T-helper 2 cell treated with Interferon-gamma antibody and Interleukin-4, amounts not matched to agents 5 μg/mL and 100 μg/mL, for 36 hours (primary cell): ENCODE data around the gene BCR.
"Not testable (repeated sequence)": the region's sequence is repeated elsewhere in the genome, so short reads cannot be mapped to it uniquely, and the experiment has no call there.

Experiments
- DNase-seq: peaks from one replicate; pipeline ENCODE4 v3.0.0; 2021; ENCODE audit warnings: low spot score
- H3K27ac Mint-ChIP-seq: one replicate; pipeline ENCODE4 v1.8.0; 2021; ENCODE audit warnings: mild to moderate bottlenecking, mixed read lengths
- H3K27me3 Mint-ChIP-seq: one replicate; pipeline ENCODE4 v1.8.0; 2021; ENCODE audit warnings: low read depth, mixed read lengths
- H3K36me3 Mint-ChIP-seq: one replicate; pipeline ENCODE4 v1.8.0; 2021; ENCODE audit warnings: low read depth, mixed read lengths
- H3K4me1 Mint-ChIP-seq: one replicate; pipeline ENCODE4 v1.8.0; 2021; ENCODE audit warnings: low read depth, mixed read lengths
- H3K4me3 Mint-ChIP-seq: one replicate; pipeline ENCODE4 v1.8.0; 2022; ENCODE audit warnings: mild to moderate bottlenecking, moderate library complexity, mixed read lengths
- H3K9me3 Mint-ChIP-seq: one replicate; pipeline ENCODE4 v1.8.0; 2021; ENCODE audit warnings: mixed read lengths

BCR gene

GRCh38 chr22:23180301-23180892 lies at the start of gene BCR:
Gene BCR, plus strand, starts transcription at chr22:23180509. Its CDS starts 452 bp downstream, at chr22:23180961.
- H3K27ac Mint-ChIP-seq = peak within 1 kb of the TSS; percentile 53
- peaks cover 8% of the 10 kb centered on the region for H3K9me3 Mint-ChIP-seq
- peaks cover 49% of the 10 kb centered on the region for H3K4me1 Mint-ChIP-seq

GRCh38 chr22:23130697-23131096 lies 49.6 kb upstream of the BCR start:
- DNase-seq = no peak
- H3K4me1 Mint-ChIP-seq = no peaks in the 10 kb centered on the region
- H3K27ac Mint-ChIP-seq = no peak overlapping the region
- H3K9me3 Mint-ChIP-seq = no peaks in the 10 kb centered on the region
- no peak overlapping the region for H3K4me3 Mint-ChIP-seq
- H3K36me3 Mint-ChIP-seq = no peaks in the 10 kb centered on the region
- no peaks in the 10 kb centered on the region for H3K27me3 Mint-ChIP-seq

More at GRCh38 chr22:23180301-23180892, at the start of gene BCR:
- Mint-ChIP-seq H3K36me3 (peaks cover 24% of the 10 kb centered on the region), H3K4me3 (peak within 1 kb of the TSS; percentile 88), H3K27me3 (no peaks in the 10 kb centered on the region)
- peak; percentile 64 for DNase-seq

- Mint-ChIP-seq H3K4me1 (peaks cover under 1% of the 10 kb centered on the region), H3K9me3 (no peaks in the 10 kb centered on the region), H3K27ac (no peak overlapping the region), H3K27me3 (no peaks in the 10 kb centered on the region), H3K36me3 (no peaks in the 10 kb centered on the region), H3K4me3 (no peak overlapping the region)
- DNase-seq = no peak
Measured at GRCh38 chr22:23131931-23132330, 48.4 kb upstream of the BCR start.

- Mint-ChIP-seq H3K27me3 (no peaks in the 10 kb centered on the region), H3K9me3 (no peaks in the 10 kb centered on the region), H3K27ac (no peak overlapping the region), H3K36me3 (no peaks in the 10 kb centered on the region), H3K4me1 (peaks cover 6% of the 10 kb centered on the region), H3K4me3 (no peak overlapping the region)
- no peak for DNase-seq
Measured at GRCh38 chr22:23132376-23133091, 47.8 kb upstream of the BCR start.

GRCh38 chr22:23133922-23134321 lies 46.4 kb upstream of the BCR start:
- H3K27ac Mint-ChIP-seq = no peak overlapping the region

GRCh38 chr22:23136991-23137390 lies 43.3 kb upstream of the BCR start:
- not testable (repeated sequence) for DNase-seq, H3K36me3 Mint-ChIP-seq, H3K27me3 Mint-ChIP-seq, H3K9me3 Mint-ChIP-seq, H3K4me3 Mint-ChIP-seq
- Mint-ChIP-seq H3K4me1 (peaks cover 37% of the 10 kb centered on the region), H3K27ac (peak overlapping the region; percentile 94)

More at GRCh38 chr22:23133922-23134321, 46.4 kb upstream of the BCR start:
- H3K4me1 Mint-ChIP-seq = peaks cover 19% of the 10 kb centered on the region
- no peak overlapping the region for H3K4me3 Mint-ChIP-seq
- no peaks in the 10 kb centered on the region for H3K36me3 Mint-ChIP-seq
- no peak for DNase-seq
- no peaks in the 10 kb centered on the region for H3K27me3 Mint-ChIP-seq
- H3K9me3 Mint-ChIP-seq = no peaks in the 10 kb centered on the region

GRCh38 chr22:23137468-23137867 lies 42.8 kb upstream of the BCR start:
- Mint-ChIP-seq H3K4me3 (no peak overlapping the region), H3K4me1 (peaks cover 42% of the 10 kb centered on the region), H3K27me3 (no peaks in the 10 kb centered on the region), H3K9me3 (no peaks in the 10 kb centered on the region), H3K27ac (peak overlapping the region; percentile 94), H3K36me3 (no peaks in the 10 kb centered on the region)
- DNase-seq = no peak

- H3K9me3 Mint-ChIP-seq = no peaks in the 10 kb centered on the region
- H3K4me1 Mint-ChIP-seq = peaks cover 47% of the 10 kb centered on the region
- peak overlapping the region; percentile 69 for H3K4me3 Mint-ChIP-seq
- H3K27me3 Mint-ChIP-seq = no peaks in the 10 kb centered on the region
- H3K36me3 Mint-ChIP-seq = no peaks in the 10 kb centered on the region
- peak; percentile 15 for DNase-seq
- H3K27ac Mint-ChIP-seq = peak overlapping the region; percentile 94
Measured at GRCh38 chr22:23137905-23138561, 42.3 kb upstream of the BCR start.

GRCh38 chr22:23138584-23139435 lies 41.5 kb upstream of the BCR start:
- Mint-ChIP-seq H3K27ac (peak overlapping the region; percentile 94), H3K36me3 (no peaks in the 10 kb centered on the region), H3K9me3 (no peaks in the 10 kb centered on the region), H3K4me3 (no peak overlapping the region), H3K4me1 (peaks cover 50% of the 10 kb centered on the region), H3K27me3 (peaks cover 5% of the 10 kb centered on the region)
- DNase-seq = no peak

- H3K9me3 Mint-ChIP-seq = no peaks in the 10 kb centered on the region
- no peaks in the 10 kb centered on the region for H3K36me3 Mint-ChIP-seq
- H3K4me1 Mint-ChIP-seq = peaks cover 54% of the 10 kb centered on the region
- H3K27ac Mint-ChIP-seq = no peak overlapping the region
- DNase-seq = no peak
- H3K4me3 Mint-ChIP-seq = no peak overlapping the region
- peaks cover 7% of the 10 kb centered on the region for H3K27me3 Mint-ChIP-seq
Measured at GRCh38 chr22:23140385-23140784, 39.9 kb upstream of the BCR start.

GRCh38 chr22:23142546-23143105 lies 37.7 kb upstream of the BCR start:
- DNase-seq = no peak
- Mint-ChIP-seq H3K27me3 (peaks cover 10% of the 10 kb centered on the region), H3K27ac (peak overlapping the region; percentile 86), H3K36me3 (no peaks in the 10 kb centered on the region), H3K4me1 (peaks cover 47% of the 10 kb centered on the region), H3K9me3 (no peaks in the 10 kb centered on the region), H3K4me3 (peak overlapping the region; percentile 72)

- H3K4me3 Mint-ChIP-seq = peak overlapping the region; percentile 72
- peaks cover 42% of the 10 kb centered on the region for H3K4me1 Mint-ChIP-seq
Measured at GRCh38 chr22:23143119-23143518, 37.2 kb upstream of the BCR start.

GRCh38 chr22:23144432-23144831 lies 35.9 kb upstream of the BCR start:
- no peaks in the 10 kb centered on the region for H3K9me3 Mint-ChIP-seq
- DNase-seq = no peak
- H3K36me3 Mint-ChIP-seq = no peaks in the 10 kb centered on the region
- H3K27ac Mint-ChIP-seq = no peak overlapping the region
- peaks cover 34% of the 10 kb centered on the region for H3K4me1 Mint-ChIP-seq
- peak overlapping the region; percentile 27 for H3K4me3 Mint-ChIP-seq
- H3K27me3 Mint-ChIP-seq = peaks cover 11% of the 10 kb centered on the region

More at GRCh38 chr22:23143119-23143518, 37.2 kb upstream of the BCR start:
- DNase-seq = no peak
- H3K9me3 Mint-ChIP-seq = no peaks in the 10 kb centered on the region
- peak overlapping the region; percentile 86 for H3K27ac Mint-ChIP-seq
- no peaks in the 10 kb centered on the region for H3K36me3 Mint-ChIP-seq
- H3K27me3 Mint-ChIP-seq = peaks cover 11% of the 10 kb centered on the region
